ENCODE data around the gene KCNJ12. TPM values are rescaled to one million over a fixed set of nuclear protein-coding genes. Genes with fewer than 3 reads are reported as not detected.

Gene KCNJ12
- total and polyA plus RNA-seq, 2 of the 13 experiments (the other 11 are each of a cell fraction or from before 2014, with no cell fraction given), result not detected

DNA sequence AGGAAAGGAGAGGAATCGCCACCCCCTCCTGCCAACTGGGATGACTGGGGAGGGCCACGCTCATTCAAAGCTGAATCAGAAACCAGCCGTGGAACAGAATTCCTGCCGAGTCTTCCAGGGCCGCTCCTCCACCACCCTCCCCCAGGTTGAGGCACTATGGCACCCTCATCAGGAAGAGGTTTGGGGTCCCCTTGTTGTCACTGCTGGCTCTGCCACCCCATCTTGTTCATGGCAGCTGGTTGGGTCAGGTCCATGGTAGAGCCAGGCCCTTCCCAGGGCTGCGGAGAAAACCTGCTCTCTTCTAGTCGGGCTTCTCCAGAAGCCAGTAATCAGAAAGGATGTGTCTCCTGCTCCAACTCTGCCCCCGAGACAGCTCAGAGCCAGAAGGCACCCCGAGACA lies 41.8 kb downstream of the KCNJ12 start (continued):
- TF ChIP-seq, protein P1, sequence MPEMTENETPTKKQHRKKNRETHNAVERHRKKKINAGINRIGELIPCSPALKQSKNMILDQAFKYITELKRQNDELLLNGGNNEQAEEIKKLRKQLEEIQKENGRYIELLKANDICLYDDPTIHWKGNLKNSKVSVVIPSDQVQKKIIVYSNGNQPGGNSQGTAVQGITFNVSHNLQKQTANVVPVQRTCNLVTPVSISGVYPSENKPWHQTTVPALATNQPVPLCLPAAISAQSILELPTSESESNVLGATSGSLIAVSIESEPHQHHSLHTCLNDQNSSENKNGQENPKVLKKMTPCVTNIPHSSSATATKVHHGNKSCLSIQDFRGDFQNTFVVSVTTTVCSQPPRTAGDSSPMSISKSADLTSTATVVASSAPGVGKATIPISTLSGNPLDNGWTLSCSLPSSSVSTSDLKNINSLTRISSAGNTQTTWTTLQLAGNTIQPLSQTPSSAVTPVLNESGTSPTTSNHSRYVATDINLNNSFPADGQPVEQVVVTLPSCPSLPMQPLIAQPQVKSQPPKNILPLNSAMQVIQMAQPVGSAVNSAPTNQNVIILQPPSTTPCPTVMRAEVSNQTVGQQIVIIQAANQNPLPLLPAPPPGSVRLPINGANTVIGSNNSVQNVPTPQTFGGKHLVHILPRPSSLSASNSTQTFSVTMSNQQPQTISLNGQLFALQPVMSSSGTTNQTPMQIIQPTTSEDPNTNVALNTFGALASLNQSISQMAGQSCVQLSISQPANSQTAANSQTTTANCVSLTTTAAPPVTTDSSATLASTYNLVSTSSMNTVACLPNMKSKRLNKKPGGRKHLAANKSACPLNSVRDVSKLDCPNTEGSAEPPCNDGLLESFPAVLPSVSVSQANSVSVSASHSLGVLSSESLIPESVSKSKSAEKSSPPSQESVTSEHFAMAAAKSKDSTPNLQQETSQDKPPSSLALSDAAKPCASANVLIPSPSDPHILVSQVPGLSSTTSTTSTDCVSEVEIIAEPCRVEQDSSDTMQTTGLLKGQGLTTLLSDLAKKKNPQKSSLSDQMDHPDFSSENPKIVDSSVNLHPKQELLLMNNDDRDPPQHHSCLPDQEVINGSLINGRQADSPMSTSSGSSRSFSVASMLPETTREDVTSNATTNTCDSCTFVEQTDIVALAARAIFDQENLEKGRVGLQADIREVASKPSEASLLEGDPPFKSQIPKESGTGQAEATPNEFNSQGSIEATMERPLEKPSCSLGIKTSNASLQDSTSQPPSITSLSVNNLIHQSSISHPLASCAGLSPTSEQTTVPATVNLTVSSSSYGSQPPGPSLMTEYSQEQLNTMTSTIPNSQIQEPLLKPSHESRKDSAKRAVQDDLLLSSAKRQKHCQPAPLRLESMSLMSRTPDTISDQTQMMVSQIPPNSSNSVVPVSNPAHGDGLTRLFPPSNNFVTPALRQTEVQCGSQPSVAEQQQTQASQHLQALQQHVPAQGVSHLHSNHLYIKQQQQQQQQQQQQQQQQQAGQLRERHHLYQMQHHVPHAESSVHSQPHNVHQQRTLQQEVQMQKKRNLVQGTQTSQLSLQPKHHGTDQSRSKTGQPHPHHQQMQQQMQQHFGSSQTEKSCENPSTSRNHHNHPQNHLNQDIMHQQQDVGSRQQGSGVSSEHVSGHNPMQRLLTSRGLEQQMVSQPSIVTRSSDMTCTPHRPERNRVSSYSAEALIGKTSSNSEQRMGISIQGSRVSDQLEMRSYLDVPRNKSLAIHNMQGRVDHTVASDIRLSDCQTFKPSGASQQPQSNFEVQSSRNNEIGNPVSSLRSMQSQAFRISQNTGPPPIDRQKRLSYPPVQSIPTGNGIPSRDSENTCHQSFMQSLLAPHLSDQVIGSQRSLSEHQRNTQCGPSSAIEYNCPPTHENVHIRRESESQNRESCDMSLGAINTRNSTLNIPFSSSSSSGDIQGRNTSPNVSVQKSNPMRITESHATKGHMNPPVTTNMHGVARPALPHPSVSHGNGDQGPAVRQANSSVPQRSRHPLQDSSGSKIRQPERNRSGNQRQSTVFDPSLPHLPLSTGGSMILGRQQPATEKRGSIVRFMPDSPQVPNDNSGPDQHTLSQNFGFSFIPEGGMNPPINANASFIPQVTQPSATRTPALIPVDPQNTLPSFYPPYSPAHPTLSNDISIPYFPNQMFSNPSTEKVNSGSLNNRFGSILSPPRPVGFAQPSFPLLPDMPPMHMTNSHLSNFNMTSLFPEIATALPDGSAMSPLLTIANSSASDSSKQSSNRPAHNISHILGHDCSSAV (CRISPR knock-in tag; IDR thresholded peaks at IDR 0.05; ENCODE audit: borderline replicate concordance), result no peak
- no peak for TF ChIP-seq FOXJ3 (CRISPR knock-in tag; IDR thresholded peaks at IDR 0.05; ENCODE audit: borderline replicate concordance)
- no peak for TF ChIP-seq ZNF720 (CRISPR knock-in tag; IDR thresholded peaks at IDR 0.05)
- TF ChIP-seq ZNF33B (CRISPR knock-in tag; IDR thresholded peaks at IDR 0.05), result no peak

All from HepG2 (cell line).